Uterus (tissue), 4 donors: ENCODE results near the gene UNC79. TPM values are rescaled to one million over a fixed set of nuclear protein-coding genes. Genes with fewer than 3 reads are reported as not detected.

Source experiments
- DNase-seq, 2 donors: peaks; one replicate each; pipeline ENCODE4 v3.0.0-alpha.2; 2019 to 2020
- H3K27ac ChIP-seq, 2 donors: fragments of 200-600 bp; sonication (generic); 1 replicate in 1 of 2; 2 replicates in 1 of 2; pipeline ENCODE4 v1.5.1; 2016 to 2018
- H3K27me3 ChIP-seq, 2 donors: fragments of 200-600 bp; sonication (generic); one replicate each; pipeline ENCODE4 v1.5.1; 2018 to 2019; ENCODE audit warnings: control low read depth in 1 of 2
- H3K36me3 ChIP-seq, 2 donors: fragments of 200-600 bp; sonication (generic); one replicate each; pipeline ENCODE4 v1.5.1; 2019; ENCODE audit warnings: control low read depth in 1 of 2
- H3K4me1 ChIP-seq, 2 donors: fragments of 200-600 bp; sonication (generic); one replicate each; pipeline ENCODE4 v1.5.1; 2018 to 2019; ENCODE audit warnings: control low read depth in 1 of 2
- H3K4me3 ChIP-seq, 2 donors: fragments of 200-600 bp; sonication (generic); 1 replicate in 1 of 2; 2 replicates in 1 of 2; pipeline ENCODE4 v1.5.1; 2018 to 2019; ENCODE audit warnings: mild to moderate bottlenecking in 1 of 2
- H3K9me3 ChIP-seq, 2 donors: fragments of 200-600 bp; sonication (generic); one replicate each; pipeline ENCODE4 v1.5.1; 2019; ENCODE audit warnings: control low read depth in 1 of 2
- CTCF ChIP-seq, 4 experiments: fragments of 200-600 bp in 2 of 4; fragments of 450-650 bp in 2 of 4; sonication (generic) in 2 of 4; IDR thresholded peaks; one replicate each; pipeline ENCODE4 v1.5.1; 2016 to 2019; ENCODE audit warnings: antibody characterized with exemption in 4 of 4, mild to moderate bottlenecking in 2 of 4, moderate library complexity in 1 of 4
- POLR2A ChIP-seq, 2 donors: fragments of 450-650 bp; IDR thresholded peaks; one replicate each; pipeline ENCODE4 v1.6.1; 2016; ENCODE audit warnings: antibody characterized with exemption in 2 of 2, mild to moderate bottlenecking in 1 of 2, moderate library complexity in 1 of 2
- intact Hi-C: fragments of 100-400 bp; cut with DNase I; formaldehyde crosslinking; loops from one replicate; pipeline ENCODE4 v1.15.1; 2023; ENCODE audit warnings: low total_unique reads
- total RNA-seq, 4 donors: library from RNA; depleted of rRNA in 3 of 4; stranded (reverse); fragments of >200 nt in 3 of 4; gene quantifications; one replicate each; pipeline versions ENCODE4 v1.1.0 to v1.2.4, GENCODE V29; 2014 to 2023
- donor health status: DM: yes; HTN: yes; CAD: no.

UNC79 gene
- total RNA-seq, 4 donors from 2014 or later, result 0.24 to 0.35 TPM; not detected in 2

- H3K4me3 ChIP-seq, result no peak overlapping the region
- H3K36me3 ChIP-seq, result no peaks in the 10 kb centered on the region
- DNase-seq, result no peak
- H3K4me1 ChIP-seq, result no peaks in the 10 kb centered on the region
- no peak overlapping the region for H3K27ac ChIP-seq
- TF ChIP-seq CTCF (IDR thresholded peaks at IDR 0.05) (no peak), POLR2A (IDR thresholded peaks at IDR 0.05) (no peak)
- intact Hi-C loops, result no loop called here
- no peaks in the 10 kb centered on the region for H3K9me3 ChIP-seq
- H3K27me3 ChIP-seq, result no peaks in the 10 kb centered on the region
Measured at GRCh38 chr14:93747102-93747501, 316.4 kb downstream of the UNC79 start.

GRCh38 chr14:93747560-93747959, 316.8 kb downstream of the UNC79 start:
- Histone ChIP-seq H3K36me3 (no peaks in the 10 kb centered on the region), H3K4me3 (no peak overlapping the region), H3K9me3 (no peaks in the 10 kb centered on the region), H3K27ac (no peak overlapping the region), H3K4me1 (no peaks in the 10 kb centered on the region), H3K27me3 (no peaks in the 10 kb centered on the region)
- no peak for TF ChIP-seq POLR2A (IDR thresholded peaks at IDR 0.05)
- no peak for TF ChIP-seq CTCF (IDR thresholded peaks at IDR 0.05)
- no peak for DNase-seq
- intact Hi-C loops, result no loop called here

GRCh38 chr14:93748208-93749075, 317.7 kb downstream of the UNC79 start:
- no peak overlapping the region for H3K27ac ChIP-seq

GRCh38 chr14:93749076-93749420, 318.3 kb downstream of the UNC79 start:
- Histone ChIP-seq H3K27me3 (no peaks in the 10 kb centered on the region), H3K4me1 (no peaks in the 10 kb centered on the region), H3K27ac (no peak overlapping the region), H3K4me3 (no peak overlapping the region), H3K9me3 (no peaks in the 10 kb centered on the region), H3K36me3 (no peaks in the 10 kb centered on the region)
- DNase-seq, result no peak
- intact Hi-C loops, result no loop called here
- no peak for TF ChIP-seq POLR2A (IDR thresholded peaks at IDR 0.05)
- no peak for TF ChIP-seq CTCF (IDR thresholded peaks at IDR 0.05)

More at GRCh38 chr14:93748208-93749075, 317.7 kb downstream of the UNC79 start:
- no peak for TF ChIP-seq POLR2A (IDR thresholded peaks at IDR 0.05)
- no peak for TF ChIP-seq CTCF (IDR thresholded peaks at IDR 0.05)
- H3K36me3 ChIP-seq, result no peaks in the 10 kb centered on the region
- no peaks in the 10 kb centered on the region for H3K9me3 ChIP-seq
- H3K27me3 ChIP-seq, result no peaks in the 10 kb centered on the region
- H3K4me1 ChIP-seq, result no peaks in the 10 kb centered on the region
- no peak for DNase-seq
- no peak overlapping the region for H3K4me3 ChIP-seq
- intact Hi-C loops, result no loop called here

- intact Hi-C loops, result no loop called here
- TF ChIP-seq CTCF (IDR thresholded peaks at IDR 0.05) (no peak), POLR2A (IDR thresholded peaks at IDR 0.05) (no peak)
- Histone ChIP-seq H3K9me3 (no peaks in the 10 kb centered on the region), H3K36me3 (no peaks in the 10 kb centered on the region), H3K27me3 (no peaks in the 10 kb centered on the region), H3K4me3 (no peak overlapping the region), H3K4me1 (no peaks in the 10 kb centered on the region), H3K27ac (no peak overlapping the region)
- DNase-seq, result no peak
Measured at GRCh38 chr14:93751946-93752655, 321.4 kb downstream of the UNC79 start.
